Tibial nerve (tissue), 3 donors: ENCODE data around the gene CIT.

Source experiments
- CTCF ChIP-seq, 5 experiments: fragments of 200-600 bp in 3 of 5; fragments of 450-650 bp in 2 of 5; sonication (generic) in 3 of 5; IDR thresholded peaks; one replicate each; pipeline ENCODE4 v1.5.1; 2016 to 2019; ENCODE audit warnings: antibody characterized with exemption in 5 of 5, mild to moderate bottlenecking in 3 of 5, moderate library complexity in 2 of 5
- POLR2A ChIP-seq, 2 donors: fragments of 450-650 bp; IDR thresholded peaks; one replicate each; pipeline ENCODE4 v1.6.1; 2017; ENCODE audit warnings: antibody characterized with exemption in 2 of 2, mild to moderate bottlenecking in 2 of 2, moderate library complexity in 2 of 2

- no peak for TF ChIP-seq POLR2A (IDR thresholded peaks at IDR 0.05)
- TF ChIP-seq CTCF (IDR thresholded peaks at IDR 0.05) = no peak
These were observed 171.9 kb downstream of the CIT start for GRCh38 chr12:119705182-119705581.
